GM12878 (cell line): ENCODE data around the gene EPN1. TPM values are rescaled to one million over a fixed set of nuclear protein-coding genes. Genes with fewer than 3 reads are reported as not detected.

Source experiments
- ATAC-seq: fragments of 200-7000 bp; cut with Tn5 transposase; 3 replicates; pipeline ENCODE4 v1.9.1; 2020; ENCODE audit warnings: mild to moderate bottlenecking, moderate library complexity
- BruUV-seq: library from RNA; stranded (reverse); fragments of 400-500 nt; replicated peaks from 2 replicates; lab custom pipeline; 2021; lab: Mats Ljungman, UMichigan
- CTCF ChIA-PET: fragments of 300-600 bp; sonication (Branson Sonifier 250); formaldehyde crosslinking; extraction: SDS; loops from one replicate; lab custom pipeline; 2021; ENCODE audit warnings: inconsistent platforms; lab: Yijun Ruan, JAX
- POLR2A ChIA-PET: fragments of 350-600 bp; formaldehyde crosslinking; extraction: SDS; loops from one replicate; lab custom pipeline; 2021; ENCODE audit warnings: inconsistent platforms; lab: Charles Lee
- RAD21 ChIA-PET: fragments of 300-600 bp; sonication (Branson Sonifier 250); formaldehyde crosslinking; loops from one replicate; lab custom pipeline; 2023; ENCODE audit warnings: antibody characterized with exemption; ENCODE audit not compliant: unreplicated experiment; lab: Charles Lee
- SMC1A ChIA-PET: fragments of 300-600 bp; sonication (Branson Sonifier 250); formaldehyde crosslinking; loops from one replicate; lab custom pipeline; 2023; ENCODE audit not compliant: unreplicated experiment, uncharacterized antibody; lab: Charles Lee
- DNase-seq: peaks from one replicate; pipeline ENCODE4 v3.0.0-alpha.2; 2011; ENCODE audit warnings: low read depth, low spot score
- FAIRE-seq: peaks from 3 replicates; lab custom pipeline; 2011; peaks lifted over from hg19 to GRCh38; lab: Jason Lieb, UNC
- H2AFZ ChIP-seq: 2 replicates; pipeline ENCODE4 v1.6.0; 2011; ENCODE audit warnings: low read depth, low read length, control low read depth; ENCODE audit not compliant: control insufficient read depth
- H3K27ac ChIP-seq: 2 replicates; pipeline ENCODE4 v1.5.1; 2011; ENCODE audit warnings: control low read depth; ENCODE audit not compliant: control insufficient read depth, insufficient read depth
- H3K27me3 ChIP-seq, 2 experiments: replicated peaks in 1 of 2; 2 replicates each; pipeline versions ENCODE4 v1.6.0 to v1.6.1; 2011; ENCODE audit warnings: low read length in 1 of 2; ENCODE audit not compliant: control insufficient read depth in 2 of 2, insufficient read depth in 2 of 2
- H3K36me3 ChIP-seq, 2 experiments: 2 replicates each; pipeline ENCODE4 v1.5.1; 2011; ENCODE audit warnings: low read length in 1 of 2; ENCODE audit not compliant: control insufficient read depth in 2 of 2, insufficient read depth in 2 of 2
- H3K4me1 ChIP-seq: 2 replicates; pipeline ENCODE4 v1.6.1; 2011; ENCODE audit warnings: mild to moderate bottlenecking, low read length, moderate library complexity, mixed read lengths; ENCODE audit not compliant: control insufficient read depth, insufficient read depth
- H3K4me2 ChIP-seq: 2 replicates; pipeline ENCODE4 v1.6.0; 2011; ENCODE audit warnings: control low read depth; ENCODE audit not compliant: control insufficient read depth, insufficient read depth
- H3K4me3 ChIP-seq: fragments of 200-600 bp; sonication (generic); 2 replicates; pipeline ENCODE4 v1.5.1; 2016
- H3K79me2 ChIP-seq: 2 replicates; pipeline ENCODE4 v1.6.0; 2011; ENCODE audit warnings: low read length; ENCODE audit not compliant: control insufficient read depth, insufficient read depth
- H3K9ac ChIP-seq: 2 replicates; pipeline ENCODE4 v1.8.0; 2011; ENCODE audit warnings: low read length, control low read depth, mixed read lengths; ENCODE audit not compliant: control insufficient read depth, insufficient read depth
- H3K9me3 ChIP-seq: replicated peaks from 3 replicates; pipeline ENCODE4 v1.5.1; 2011; ENCODE audit warnings: mild to moderate bottlenecking, low read length; ENCODE audit not compliant: control insufficient read depth, insufficient read depth
- H4K20me1 ChIP-seq: 2 replicates; pipeline ENCODE4 v1.6.0; 2011; ENCODE audit not compliant: control insufficient read depth, insufficient read depth
- ASH2L ChIP-seq: fragments of 300-600, 200-600 bp; sonication (generic); IDR thresholded peaks from 2 replicates; pipeline ENCODE4 v1.6.1; 2017; ENCODE audit warnings: low read depth, mild to moderate bottlenecking, borderline replicate concordance
- CBX5 ChIP-seq: sonication (generic); IDR thresholded peaks from 2 replicates; pipeline ENCODE4 v1.6.1; 2016; ENCODE audit warnings: low read depth, moderate library complexity, mild to moderate bottlenecking, inconsistent platforms
- CHD2 ChIP-seq: IDR thresholded peaks from 2 replicates; pipeline ENCODE4 v1.6.1; 2011; ENCODE audit warnings: low read depth, low read length, improper control_type of control experiment, borderline replicate concordance
- CREB1 ChIP-seq: IDR thresholded peaks from 2 replicates; pipeline ENCODE4 v1.6.1; 2012; ENCODE audit warnings: low read depth, mild to moderate bottlenecking, inconsistent platforms
- CREM ChIP-seq: IDR thresholded peaks from 2 replicates; pipeline ENCODE4 v1.6.1; 2014; ENCODE audit warnings: antibody characterized with exemption, low read depth
- E4F1 ChIP-seq: fragments of 450-650 bp; IDR thresholded peaks from 2 replicates; pipeline ENCODE4 v1.6.1; 2018; ENCODE audit warnings: borderline replicate concordance, mild to moderate bottlenecking; ENCODE audit not compliant: partially characterized antibody
- FOXK2 ChIP-seq: fragments of 450-650 bp; IDR thresholded peaks from 2 replicates; pipeline ENCODE4 v1.6.1; 2017; ENCODE audit warnings: mild to moderate bottlenecking, moderate library complexity
- GABPA ChIP-seq: IDR thresholded peaks from 2 replicates; pipeline ENCODE4 v1.6.1; 2014; ENCODE audit warnings: antibody characterized with exemption, low read depth, mild to moderate bottlenecking, inconsistent platforms
- MEF2A ChIP-seq: IDR thresholded peaks from 2 replicates; pipeline ENCODE4 v1.6.1; 2011; ENCODE audit warnings: low read depth, mild to moderate bottlenecking, low read length, moderate library complexity; ENCODE audit not compliant: insufficient read depth
- NR2F1 ChIP-seq: fragments of 450-650 bp; conservative IDR thresholded peaks from 2 replicates; pipeline ENCODE4 v1.6.1; 2017; ENCODE audit warnings: mild to moderate bottlenecking
- POLR2A ChIP-seq: IDR thresholded peaks from 2 replicates; pipeline ENCODE4 v1.6.1; 2011; ENCODE audit warnings: low read depth, mild to moderate bottlenecking, low read length
- SPI1 ChIP-seq: IDR thresholded peaks from 2 replicates; pipeline ENCODE4 v1.6.1; 2011; ENCODE audit warnings: low read depth, mild to moderate bottlenecking, low read length, moderate library complexity, borderline replicate concordance; ENCODE audit not compliant: insufficient read depth
- ZNF207 ChIP-seq: fragments of 450-650 bp; IDR thresholded peaks from 2 replicates; pipeline ENCODE4 v1.6.1; 2014; ENCODE audit warnings: antibody characterized with exemption, mild to moderate bottlenecking, borderline replicate concordance
- ZNF217 ChIP-seq: fragments of 450-650 bp; IDR thresholded peaks from 2 replicates; pipeline ENCODE4 v1.6.1; 2017; ENCODE audit warnings: antibody characterized with exemption, mild to moderate bottlenecking
- WGBS: methylation state at CpG from one replicate; pipeline ENCODE4 v1.1.6; 2016; ENCODE audit warnings: low lambda C conversion rate; ENCODE audit not compliant: insufficient replicate concordance, insufficient coverage; ENCODE audit errors: missing lambda C conversion rate; 5-methylcytosine and 5-hydroxymethylcytosine counted together
- in situ Hi-C: fragments of 300-500 bp; cut with MboI; formaldehyde crosslinking; loops from 9 replicates; pipeline ENCODE4 v1.14.3; 2018; ENCODE audit warnings: mixed read lengths
- intact Hi-C: fragments of 100-400 bp; cut with micrococcal nuclease; formaldehyde crosslinking; loops from one replicate; pipeline ENCODE4 v1.14.2; 2022; ENCODE audit not compliant: unreplicated experiment
- polyA plus RNA-seq, 11 experiments: library from polyadenylated mRNA; depleted of rRNA in 4 of 11; unstranded in 6 of 11; stranded (reverse) in 5 of 11; fragments of >200 nt; fragmentation: Nextera tagmentation in 4 of 11; fragmentation: Illumina TruSeq in 1 of 11; extraction: Ambion mirVana in 4 of 11; extraction: Trizol in 1 of 11; gene quantifications; 1 replicate in 1 of 11; 2 replicates in 10 of 11; pipeline versions ENCODE4 v1.2.1 to v1.2.3, GENCODE V29; 2011 to 2016; ENCODE audit warnings: inconsistent platforms in 2 of 11, missing spikeins in 2 of 11, low read depth in 1 of 11
- total RNA-seq, 4 experiments: library from RNA; depleted of rRNA in 3 of 4; stranded (reverse); fragments of >200 nt in 3 of 4; fragmentation: Illumina TruSeq in 1 of 4; extraction: Trizol in 1 of 4; gene quantifications; 2 replicates each; pipeline versions ENCODE4 v1.2.1 to v1.2.3, GENCODE V29; 2013 to 2021
- TF ChIP-seq, protein P1 (sequence below): IDR thresholded peaks from 2 replicates; pipeline ENCODE4 v1.6.1; 2012; ENCODE audit warnings: low read depth, low read length, improper control_type of control experiment
- TF ChIP-seq, protein P2 (sequence below): fragments of 450-650 bp; IDR thresholded peaks from 2 replicates; pipeline ENCODE4 v1.6.1; 2016; ENCODE audit warnings: mild to moderate bottlenecking
- TF ChIP-seq, protein P3 (sequence below): fragments of 450-650 bp; IDR thresholded peaks from 2 replicates; pipeline ENCODE4 v1.6.1; 2017; ENCODE audit warnings: mild to moderate bottlenecking, low read depth, inconsistent platforms; ENCODE audit not compliant: poor library complexity, severe bottlenecking

Gene EPN1
- total and polyA plus RNA-seq, 10 of the 15 experiments (the other 5 are each of a cell fraction or from before 2014, with no cell fraction given): 0.11 to 88.5 (median 10.6) TPM

- CTCF ChIA-PET: interaction anchor here (1.4 to 3.3 kb wide), 2 partner anchors 24 to 45 kb away, joined by 5 to 14 read pairs; partner anchors contain the start of gene U2AF2
- Histone ChIP-seq H2AFZ (peak overlapping the region; percentile 50; the same call in 1 of the 2 replicates), H3K4me1 (peaks cover 29% of the 10 kb centered on the region), H3K36me3 (peaks cover 14 to 20% of the 10 kb centered on the region in 2 experiments), H3K9ac (peak overlapping the region; percentile 97), H3K27me3 (no peaks in the 10 kb centered on the region), H3K9me3 (no peaks in the 10 kb centered on the region), H3K27ac (peak overlapping the region; percentile 94), H3K79me2 (peaks cover 65% of the 10 kb centered on the region), H4K20me1 (peaks cover 4% of the 10 kb centered on the region; the same call in 1 of the 2 replicates), H3K4me3 (peak overlapping the region; percentile 92), H3K4me2 (peak overlapping the region; percentile 100)
- FAIRE-seq (peak; percentile 83), DNase-seq (peak; percentile 88), ATAC-seq (peak; percentile 92)
- SMC1A ChIA-PET: interaction anchor here (3.0 kb wide), 1 partner anchor 21 kb away, joined by 11 read pairs; no protein-coding TSS in a partner anchor
- POLR2A ChIA-PET: interaction anchor here (0.5 to 1.8 kb wide), 3 partner anchors 21 to 39 kb away, joined by 3 to 7 read pairs (median 3); no protein-coding TSS in a partner anchor
- intact Hi-C loops (loop anchor here (1.0 to 5.0 kb wide), 4 partner anchors 23 to 654 kb away; partner anchors contain the start of genes U2AF2, ZNF580 and ZNF581), in situ Hi-C loops (loop anchor here (5.0 kb wide), 1 partner anchor 129 kb away; no protein-coding TSS in a partner anchor)
- RAD21 ChIA-PET: interaction anchor here (0.7 to 1.0 kb wide), 2 partner anchors 24 to 46 kb away, joined by 3 to 4 read pairs; partner anchors contain the start of gene U2AF2
- BruUV-seq: no TSS peak
- WGBS: under 1% methylated on average over 21 of the region's 21 CpGs
- peak; percentile 72 for TF ChIP-seq POLR2A
- TF ChIP-seq ASH2L: 0 out of 2 replicates have a peak, but pooled peaks have one; percentile 55
- peak; percentile 76; the same call in 1 of the 2 replicates for TF ChIP-seq CBX5
- TF ChIP-seq CREB1: no peak; the same call in 1 of the 2 replicates
- TF ChIP-seq NR2F1: peak; percentile 100
- peak; percentile 55; the same call in 1 of the 2 replicates for TF ChIP-seq CHD2
- TF ChIP-seq, protein P1, sequence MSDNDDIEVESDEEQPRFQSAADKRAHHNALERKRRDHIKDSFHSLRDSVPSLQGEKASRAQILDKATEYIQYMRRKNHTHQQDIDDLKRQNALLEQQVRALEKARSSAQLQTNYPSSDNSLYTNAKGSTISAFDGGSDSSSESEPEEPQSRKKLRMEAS: peak; percentile 15; the same call in 1 of the 2 replicates
- peak; percentile 99 for TF ChIP-seq SPI1
- TF ChIP-seq, protein P2, sequence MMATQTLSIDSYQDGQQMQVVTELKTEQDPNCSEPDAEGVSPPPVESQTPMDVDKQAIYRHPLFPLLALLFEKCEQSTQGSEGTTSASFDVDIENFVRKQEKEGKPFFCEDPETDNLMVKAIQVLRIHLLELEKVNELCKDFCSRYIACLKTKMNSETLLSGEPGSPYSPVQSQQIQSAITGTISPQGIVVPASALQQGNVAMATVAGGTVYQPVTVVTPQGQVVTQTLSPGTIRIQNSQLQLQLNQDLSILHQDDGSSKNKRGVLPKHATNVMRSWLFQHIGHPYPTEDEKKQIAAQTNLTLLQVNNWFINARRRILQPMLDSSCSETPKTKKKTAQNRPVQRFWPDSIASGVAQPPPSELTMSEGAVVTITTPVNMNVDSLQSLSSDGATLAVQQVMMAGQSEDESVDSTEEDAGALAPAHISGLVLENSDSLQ: peak; percentile 37; the same call in 1 of the 2 replicates
- peak; percentile 83; the same call in 1 of the 2 replicates for TF ChIP-seq ZNF207
- TF ChIP-seq E4F1: peak; percentile 38
- TF ChIP-seq ZNF217: peak; percentile 85
- TF ChIP-seq MEF2A: peak; percentile 75; the same call in 1 of the 2 replicates
- peak; percentile 68 for TF ChIP-seq CREM
- 0 out of 2 replicates have a peak, but pooled peaks have one; percentile 52 for TF ChIP-seq GABPA
- TF ChIP-seq FOXK2: peak; percentile 73
- TF ChIP-seq, protein P3, sequence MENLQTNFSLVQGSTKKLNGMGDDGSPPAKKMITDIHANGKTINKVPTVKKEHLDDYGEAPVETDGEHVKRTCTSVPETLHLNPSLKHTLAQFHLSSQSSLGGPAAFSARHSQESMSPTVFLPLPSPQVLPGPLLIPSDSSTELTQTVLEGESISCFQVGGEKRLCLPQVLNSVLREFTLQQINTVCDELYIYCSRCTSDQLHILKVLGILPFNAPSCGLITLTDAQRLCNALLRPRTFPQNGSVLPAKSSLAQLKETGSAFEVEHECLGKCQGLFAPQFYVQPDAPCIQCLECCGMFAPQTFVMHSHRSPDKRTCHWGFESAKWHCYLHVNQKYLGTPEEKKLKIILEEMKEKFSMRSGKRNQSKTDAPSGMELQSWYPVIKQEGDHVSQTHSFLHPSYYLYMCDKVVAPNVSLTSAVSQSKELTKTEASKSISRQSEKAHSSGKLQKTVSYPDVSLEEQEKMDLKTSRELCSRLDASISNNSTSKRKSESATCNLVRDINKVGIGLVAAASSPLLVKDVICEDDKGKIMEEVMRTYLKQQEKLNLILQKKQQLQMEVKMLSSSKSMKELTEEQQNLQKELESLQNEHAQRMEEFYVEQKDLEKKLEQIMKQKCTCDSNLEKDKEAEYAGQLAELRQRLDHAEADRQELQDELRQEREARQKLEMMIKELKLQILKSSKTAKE: peak; percentile 56
These were observed 3.2 kb downstream of the EPN1 start for GRCh38 chr19:55678121-55678671.
